ENCODE data around the gene NR5A2. TPM values are rescaled to one million over a fixed set of nuclear protein-coding genes. Genes with fewer than 3 reads are reported as not detected.

NR5A2 gene
- total RNA-seq, 3 donors from 2014 or later = 0.08 TPM; not detected in 2

GRCh38 chr1:200029822-200030152 is 2.3 kb downstream of the NR5A2 start:
- ATAC-seq (no peak), DNase-seq (no peak)
- H3K9me3 Mint-ChIP-seq = no peaks in the 10 kb centered on the region
- H3K36me3 Mint-ChIP-seq (ENCODE audit: insufficient read depth) = no peaks in the 10 kb centered on the region
- H3K4me3 Mint-ChIP-seq = peak overlapping the region; percentile 6
- H3K4me1 Mint-ChIP-seq (ENCODE audit: low read depth) = peaks cover 15% of the 10 kb centered on the region
- H3K27me3 Mint-ChIP-seq (ENCODE audit: low read depth) = peaks cover 58% of the 10 kb centered on the region

- Mint-ChIP-seq H3K9me3 (no peaks in the 10 kb centered on the region), H3K4me1 (ENCODE audit: low read depth) (peaks cover 15% of the 10 kb centered on the region)
Observed at GRCh38 chr1:200030791-200031190, 3.3 kb downstream of the NR5A2 start.

GRCh38 chr1:200033511-200034261 is 6.2 kb downstream of the NR5A2 start:
- Mint-ChIP-seq H3K4me1 (ENCODE audit: low read depth) (peaks cover 23% of the 10 kb centered on the region), H3K27me3 (ENCODE audit: low read depth) (peaks cover 52% of the 10 kb centered on the region), H3K4me3 (no peak overlapping the region), H3K9me3 (no peaks in the 10 kb centered on the region), H3K36me3 (ENCODE audit: insufficient read depth) (no peaks in the 10 kb centered on the region)
- ATAC-seq (no peak), DNase-seq (no peak)

More at GRCh38 chr1:200030791-200031190, 3.3 kb downstream of the NR5A2 start:
- DNase-seq = no peak
- no peak for ATAC-seq
- Mint-ChIP-seq H3K4me3 (no peak overlapping the region), H3K27me3 (ENCODE audit: low read depth) (peaks cover 51% of the 10 kb centered on the region), H3K36me3 (ENCODE audit: insufficient read depth) (no peaks in the 10 kb centered on the region)

- H3K4me3 Mint-ChIP-seq = no peak overlapping the region
- ATAC-seq (no peak), DNase-seq (no peak)
- no peaks in the 10 kb centered on the region for H3K36me3 Mint-ChIP-seq (ENCODE audit: insufficient read depth)
- H3K9me3 Mint-ChIP-seq = no peaks in the 10 kb centered on the region
- H3K4me1 Mint-ChIP-seq (ENCODE audit: low read depth) = peaks cover 20% of the 10 kb centered on the region
- H3K27me3 Mint-ChIP-seq (ENCODE audit: low read depth) = peaks cover 52% of the 10 kb centered on the region
Observed at GRCh38 chr1:200034262-200034557, 6.7 kb downstream of the NR5A2 start.

GRCh38 chr1:200034761-200035396 is 7.4 kb downstream of the NR5A2 start:
- DNase-seq (no peak), ATAC-seq (no peak)
- Mint-ChIP-seq H3K9me3 (no peaks in the 10 kb centered on the region), H3K27me3 (ENCODE audit: low read depth) (peaks cover 49% of the 10 kb centered on the region), H3K4me1 (ENCODE audit: low read depth) (peaks cover 16% of the 10 kb centered on the region), H3K4me3 (no peak overlapping the region), H3K36me3 (ENCODE audit: insufficient read depth) (no peaks in the 10 kb centered on the region)

GRCh38 chr1:200035397-200035955 is 8.0 kb downstream of the NR5A2 start:
- Mint-ChIP-seq H3K4me3 (no peak overlapping the region), H3K9me3 (no peaks in the 10 kb centered on the region)
- no peak for ATAC-seq

GRCh38 chr1:200035956-200036618 is 8.6 kb downstream of the NR5A2 start:
- no peak for ATAC-seq
- Mint-ChIP-seq H3K4me3 (no peak overlapping the region), H3K27me3 (ENCODE audit: low read depth) (peaks cover 49% of the 10 kb centered on the region), H3K9me3 (no peaks in the 10 kb centered on the region), H3K36me3 (ENCODE audit: insufficient read depth) (no peaks in the 10 kb centered on the region), H3K4me1 (ENCODE audit: low read depth) (peaks cover 21% of the 10 kb centered on the region)
- no peak for DNase-seq

More at GRCh38 chr1:200035397-200035955, 8.0 kb downstream of the NR5A2 start:
- H3K36me3 Mint-ChIP-seq (ENCODE audit: insufficient read depth) = no peaks in the 10 kb centered on the region
- DNase-seq = no peak
- H3K27me3 Mint-ChIP-seq (ENCODE audit: low read depth) = peaks cover 49% of the 10 kb centered on the region
- peaks cover 18% of the 10 kb centered on the region for H3K4me1 Mint-ChIP-seq (ENCODE audit: low read depth)

- DNase-seq = no peak
- ATAC-seq = no peak
- peaks cover 23% of the 10 kb centered on the region for H3K4me1 Mint-ChIP-seq (ENCODE audit: low read depth)
- H3K27me3 Mint-ChIP-seq (ENCODE audit: low read depth) = peaks cover 51% of the 10 kb centered on the region
- H3K36me3 Mint-ChIP-seq (ENCODE audit: insufficient read depth) = no peaks in the 10 kb centered on the region
- H3K9me3 Mint-ChIP-seq = no peaks in the 10 kb centered on the region
- H3K4me3 Mint-ChIP-seq = no peak overlapping the region
Observed at GRCh38 chr1:200036619-200037270, 9.2 kb downstream of the NR5A2 start.

GRCh38 chr1:200037501-200037900 is 10.0 kb downstream of the NR5A2 start:
- no peaks in the 10 kb centered on the region for H3K9me3 Mint-ChIP-seq
- DNase-seq = no peak
- peaks cover 28% of the 10 kb centered on the region for H3K4me1 Mint-ChIP-seq (ENCODE audit: low read depth)
- H3K36me3 Mint-ChIP-seq (ENCODE audit: insufficient read depth) = no peaks in the 10 kb centered on the region
- no peak for ATAC-seq
- H3K27me3 Mint-ChIP-seq (ENCODE audit: low read depth) = peaks cover 51% of the 10 kb centered on the region
- H3K4me3 Mint-ChIP-seq = no peak overlapping the region

- H3K27me3 Mint-ChIP-seq (ENCODE audit: low read depth) = peaks cover 55% of the 10 kb centered on the region
- no peak overlapping the region for H3K4me3 Mint-ChIP-seq
- DNase-seq = no peak
- ATAC-seq = no peak
- no peaks in the 10 kb centered on the region for H3K36me3 Mint-ChIP-seq (ENCODE audit: insufficient read depth)
- no peaks in the 10 kb centered on the region for H3K9me3 Mint-ChIP-seq
- peaks cover 31% of the 10 kb centered on the region for H3K4me1 Mint-ChIP-seq (ENCODE audit: low read depth)
Observed at GRCh38 chr1:200037904-200038303, 10.4 kb downstream of the NR5A2 start.

- H3K36me3 Mint-ChIP-seq (ENCODE audit: insufficient read depth) = no peaks in the 10 kb centered on the region
- no peak overlapping the region for H3K4me3 Mint-ChIP-seq
- no peak for DNase-seq
- peaks cover 60% of the 10 kb centered on the region for H3K27me3 Mint-ChIP-seq (ENCODE audit: low read depth)
- H3K9me3 Mint-ChIP-seq = no peaks in the 10 kb centered on the region
- H3K4me1 Mint-ChIP-seq (ENCODE audit: low read depth) = peaks cover 36% of the 10 kb centered on the region
- ATAC-seq = no peak
Observed at GRCh38 chr1:200038325-200038980, 10.9 kb downstream of the NR5A2 start.

- Mint-ChIP-seq H3K36me3 (ENCODE audit: insufficient read depth) (no peaks in the 10 kb centered on the region), H3K27me3 (ENCODE audit: low read depth) (peaks cover 67% of the 10 kb centered on the region), H3K9me3 (no peaks in the 10 kb centered on the region), H3K4me1 (ENCODE audit: low read depth) (peaks cover 36% of the 10 kb centered on the region), H3K4me3 (peak overlapping the region; percentile 71)
- ATAC-seq = peak; percentile 51 to 60
- DNase-seq = no peak
Observed at GRCh38 chr1:200038981-200039848, 11.7 kb downstream of the NR5A2 start.

GRCh38 chr1:200039849-200040474 is 12.5 kb downstream of the NR5A2 start:
- ATAC-seq (no peak), DNase-seq (no peak)
- H3K9me3 Mint-ChIP-seq = no peaks in the 10 kb centered on the region
- no peaks in the 10 kb centered on the region for H3K36me3 Mint-ChIP-seq (ENCODE audit: insufficient read depth)
- peaks cover 36% of the 10 kb centered on the region for H3K4me1 Mint-ChIP-seq (ENCODE audit: low read depth)
- H3K4me3 Mint-ChIP-seq = peak overlapping the region; percentile 40
- H3K27me3 Mint-ChIP-seq (ENCODE audit: low read depth) = peaks cover 69% of the 10 kb centered on the region

All from activated T-cell treated with anti-CD3 and anti-CD28 coated beads, Interleukin-2, amount 50 U/mL, for 4 hours (primary cell).